Parathyroid adenoma (tissue), 2 donors: ENCODE measurements around the gene CNOT2.

Experiments used
- H2AFZ ChIP-seq: fragments of 300-600 bp; sonication (generic); one replicate; pipeline ENCODE4 v1.7.0; 2017; ENCODE audit warnings: antibody characterized with exemption, mild to moderate bottlenecking
- H3K27ac ChIP-seq: fragments of 300-600 bp; sonication (generic); one replicate; pipeline ENCODE4 v1.7.0; 2017
- H3K27me3 ChIP-seq: fragments of 300-600 bp; sonication (generic); one replicate; pipeline ENCODE4 v1.7.0; 2017; ENCODE audit warnings: low read length; ENCODE audit not compliant: control insufficient read depth, insufficient read depth
- H3K36me3 ChIP-seq: fragments of 300-600 bp; sonication (generic); one replicate; pipeline ENCODE4 v1.7.0; 2017; ENCODE audit warnings: low read length; ENCODE audit not compliant: control insufficient read depth, insufficient read depth
- H3K4me1 ChIP-seq: fragments of 300-600 bp; sonication (generic); one replicate; pipeline ENCODE4 v1.7.0; 2017; ENCODE audit warnings: control low read depth
- H3K4me2 ChIP-seq: fragments of 300-600 bp; sonication (generic); one replicate; pipeline ENCODE4 v1.7.0; 2017; ENCODE audit warnings: low read length
- H3K4me3 ChIP-seq: fragments of 300-600 bp; sonication (generic); one replicate; pipeline ENCODE4 v1.7.0; 2017; ENCODE audit warnings: low read depth, low read length
- H3K79me2 ChIP-seq: fragments of 300-600 bp; sonication (generic); one replicate; pipeline ENCODE4 v1.7.0; 2017; ENCODE audit warnings: control low read depth
- H3K9ac ChIP-seq: fragments of 300-600 bp; sonication (generic); one replicate; pipeline ENCODE4 v1.7.0; 2017; ENCODE audit warnings: mild to moderate bottlenecking
- H3K9me3 ChIP-seq: fragments of 300-600 bp; sonication (generic); one replicate; pipeline ENCODE4 v1.7.0; 2017; ENCODE audit warnings: low read length; ENCODE audit not compliant: control insufficient read depth
- TF ChIP-seq, protein P1 (sequence below): fragments of 300-600 bp; sonication (generic); IDR thresholded peaks from one replicate; pipeline ENCODE4 v1.7.0; 2017; ENCODE audit warnings: antibody characterized with exemption, mild to moderate bottlenecking
- donor health status: primary hyperparathyroidism.

The CNOT2 gene

DNA sequence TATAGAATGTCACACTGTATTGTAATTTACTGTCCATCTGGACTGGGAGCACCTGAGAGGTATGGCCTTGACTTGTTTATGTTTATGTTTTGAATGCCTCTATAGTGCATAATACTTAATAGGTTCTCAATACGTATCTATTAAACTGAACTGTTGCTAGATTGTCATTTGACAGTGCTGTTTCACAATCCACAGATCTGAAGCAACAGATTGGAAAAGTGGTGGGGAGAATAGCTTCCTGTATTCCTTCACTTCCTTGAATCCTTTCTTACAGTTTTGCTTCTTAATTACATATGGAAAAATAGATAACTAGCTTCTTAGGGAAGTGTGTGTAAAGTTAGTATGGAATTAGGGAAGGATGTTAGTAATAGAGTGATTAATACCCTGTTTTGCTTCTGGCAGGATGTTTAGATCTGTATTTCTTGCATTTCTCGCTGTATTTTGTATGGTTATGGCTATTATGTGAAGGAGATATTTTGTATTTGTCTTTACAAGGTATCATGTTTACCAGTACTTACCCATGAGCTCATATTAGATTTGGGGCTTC is 4.5 kb downstream of the CNOT2 start:
- H3K4me2 ChIP-seq: no peak overlapping the region
- H2AFZ ChIP-seq: no peak overlapping the region
- H3K9me3 ChIP-seq: no peaks in the 10 kb centered on the region
- H3K9ac ChIP-seq: no peak overlapping the region
- TF ChIP-seq, protein P1, sequence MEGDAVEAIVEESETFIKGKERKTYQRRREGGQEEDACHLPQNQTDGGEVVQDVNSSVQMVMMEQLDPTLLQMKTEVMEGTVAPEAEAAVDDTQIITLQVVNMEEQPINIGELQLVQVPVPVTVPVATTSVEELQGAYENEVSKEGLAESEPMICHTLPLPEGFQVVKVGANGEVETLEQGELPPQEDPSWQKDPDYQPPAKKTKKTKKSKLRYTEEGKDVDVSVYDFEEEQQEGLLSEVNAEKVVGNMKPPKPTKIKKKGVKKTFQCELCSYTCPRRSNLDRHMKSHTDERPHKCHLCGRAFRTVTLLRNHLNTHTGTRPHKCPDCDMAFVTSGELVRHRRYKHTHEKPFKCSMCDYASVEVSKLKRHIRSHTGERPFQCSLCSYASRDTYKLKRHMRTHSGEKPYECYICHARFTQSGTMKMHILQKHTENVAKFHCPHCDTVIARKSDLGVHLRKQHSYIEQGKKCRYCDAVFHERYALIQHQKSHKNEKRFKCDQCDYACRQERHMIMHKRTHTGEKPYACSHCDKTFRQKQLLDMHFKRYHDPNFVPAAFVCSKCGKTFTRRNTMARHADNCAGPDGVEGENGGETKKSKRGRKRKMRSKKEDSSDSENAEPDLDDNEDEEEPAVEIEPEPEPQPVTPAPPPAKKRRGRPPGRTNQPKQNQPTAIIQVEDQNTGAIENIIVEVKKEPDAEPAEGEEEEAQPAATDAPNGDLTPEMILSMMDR: no peak
- H3K4me1 ChIP-seq: peaks cover 10% of the 10 kb centered on the region
- H3K4me3 ChIP-seq: no peak overlapping the region
- H3K27me3 ChIP-seq: no peaks in the 10 kb centered on the region
- peaks cover 61% of the 10 kb centered on the region for H3K79me2 ChIP-seq
- H3K36me3 ChIP-seq: no peaks in the 10 kb centered on the region
- no peak overlapping the region for H3K27ac ChIP-seq

DNA sequence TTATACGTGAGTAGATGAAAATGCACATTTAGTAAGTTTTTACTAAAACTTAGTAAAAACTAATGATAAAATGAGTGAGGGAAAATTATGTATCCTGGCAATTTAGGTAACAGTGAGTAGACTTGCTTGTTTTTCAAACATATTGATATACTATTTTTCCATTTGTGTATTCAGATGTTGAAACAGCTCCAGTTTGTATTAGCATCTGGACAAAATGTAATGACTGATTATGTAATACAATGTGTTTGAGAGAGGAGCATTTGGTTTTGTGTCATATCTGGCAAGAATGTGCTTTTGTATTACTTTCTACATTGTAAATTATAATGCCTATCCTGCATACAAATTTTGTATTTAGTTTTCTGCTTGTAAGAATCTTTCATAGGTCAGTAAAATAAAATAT is 5.6 kb downstream of the CNOT2 start:
- Histone ChIP-seq H3K4me1 (peaks cover 10% of the 10 kb centered on the region), H3K27me3 (no peaks in the 10 kb centered on the region), H3K4me3 (no peak overlapping the region), H3K79me2 (peaks cover 69% of the 10 kb centered on the region), H2AFZ (no peak overlapping the region), H3K4me2 (no peak overlapping the region), H3K36me3 (no peaks in the 10 kb centered on the region), H3K9ac (no peak overlapping the region), H3K9me3 (no peaks in the 10 kb centered on the region), H3K27ac (no peak overlapping the region)
- TF ChIP-seq, protein P1: no peak

DNA sequence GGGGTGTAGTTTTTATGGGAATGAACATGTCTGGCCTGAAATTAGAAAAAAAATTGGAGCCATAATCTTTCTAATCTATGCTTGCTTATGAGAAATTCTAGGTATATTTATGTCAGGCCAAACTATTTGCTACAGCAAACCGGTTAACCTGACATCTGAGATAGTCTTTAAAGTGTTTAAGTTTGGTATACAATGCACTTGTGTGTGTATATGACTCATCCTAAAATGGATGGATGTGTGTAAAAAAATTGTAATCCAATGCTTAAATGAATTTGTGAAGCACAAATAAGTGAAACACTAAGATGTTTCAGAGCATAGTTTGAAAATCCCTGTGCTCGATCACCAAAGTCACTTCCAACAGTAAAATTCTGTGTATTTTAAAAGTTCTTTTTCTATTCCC is 6.7 kb downstream of the CNOT2 start:
- Histone ChIP-seq H3K27ac (no peak overlapping the region), H3K9me3 (no peaks in the 10 kb centered on the region), H3K9ac (no peak overlapping the region), H3K36me3 (no peaks in the 10 kb centered on the region), H3K4me2 (no peak overlapping the region), H3K4me3 (no peak overlapping the region), H3K27me3 (no peaks in the 10 kb centered on the region), H3K4me1 (peaks cover 4% of the 10 kb centered on the region), H3K79me2 (peaks cover 63% of the 10 kb centered on the region), H2AFZ (no peak overlapping the region)
- TF ChIP-seq, protein P1: no peak

DNA sequence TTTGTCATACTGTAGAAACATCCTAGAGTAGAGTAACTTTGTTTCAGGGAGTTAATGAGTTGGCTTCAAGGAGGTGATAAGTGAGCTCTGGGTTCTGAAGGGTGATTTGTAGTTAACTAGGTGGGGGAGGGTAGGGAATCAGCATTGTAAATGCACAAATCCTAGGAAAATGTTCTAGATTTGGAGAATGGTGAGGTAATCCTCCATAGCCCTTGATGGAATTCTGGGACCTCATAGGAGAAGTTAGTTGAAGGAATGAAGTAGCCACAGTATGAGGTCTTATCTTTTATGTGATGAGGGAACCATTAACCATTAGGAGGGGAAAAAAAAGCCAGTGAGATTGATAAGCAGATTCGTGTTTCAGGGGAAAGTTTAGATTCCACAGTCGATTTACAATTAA is 8.0 kb downstream of the CNOT2 start:
- TF ChIP-seq, protein P1: no peak
- Histone ChIP-seq H3K9me3 (no peaks in the 10 kb centered on the region), H3K4me3 (no peak overlapping the region), H2AFZ (no peak overlapping the region), H3K27ac (no peak overlapping the region), H3K9ac (no peak overlapping the region), H3K4me1 (peaks cover 2% of the 10 kb centered on the region), H3K4me2 (no peak overlapping the region), H3K36me3 (no peaks in the 10 kb centered on the region), H3K79me2 (peaks cover 59% of the 10 kb centered on the region), H3K27me3 (no peaks in the 10 kb centered on the region)

DNA sequence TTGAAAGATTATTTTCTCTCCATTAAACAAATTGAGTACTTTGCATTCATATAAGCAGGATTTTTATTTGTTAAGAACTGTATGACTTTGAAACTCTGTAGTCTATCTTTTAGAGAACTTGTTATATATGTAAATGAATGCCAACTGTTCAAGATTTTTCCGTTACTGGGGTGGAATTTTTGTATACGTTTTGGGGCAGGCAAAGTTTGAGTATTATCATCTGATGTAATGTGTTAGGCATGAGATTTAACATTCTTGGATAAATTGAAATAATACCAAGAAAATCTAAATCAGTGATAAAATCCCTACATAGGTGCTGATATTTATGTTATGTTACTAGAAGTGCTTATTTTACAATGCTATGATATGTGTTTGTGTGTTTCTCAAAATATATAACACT is 8.4 kb downstream of the CNOT2 start:
- H3K27ac ChIP-seq: no peak overlapping the region
- peaks cover 55% of the 10 kb centered on the region for H3K79me2 ChIP-seq
- no peak overlapping the region for H3K4me2 ChIP-seq
- TF ChIP-seq, protein P1: no peak
- no peak overlapping the region for H3K4me3 ChIP-seq
- H3K9me3 ChIP-seq: no peaks in the 10 kb centered on the region
- H3K4me1 ChIP-seq: no peaks in the 10 kb centered on the region
- no peak overlapping the region for H3K9ac ChIP-seq
- no peak overlapping the region for H2AFZ ChIP-seq
- no peaks in the 10 kb centered on the region for H3K27me3 ChIP-seq
- H3K36me3 ChIP-seq: no peaks in the 10 kb centered on the region
